PC-3 (cell line): ENCODE results near the gene ZCCHC14.

Source experiments
- EZH2 ChIP-seq: fragments of 300-600 bp; sonication (generic); IDR thresholded peaks from one replicate; pipeline ENCODE4 v1.6.1; 2017; ENCODE audit warnings: antibody characterized with exemption, mild to moderate bottlenecking, low read length; ENCODE audit not compliant: unreplicated experiment
- EZH2phosphoT487 ChIP-seq: fragments of 300-600 bp; sonication (generic); IDR thresholded peaks from 2 replicates; pipeline ENCODE4 v1.6.1; 2018; ENCODE audit warnings: mild to moderate bottlenecking, antibody characterized with exemption, low read length, borderline replicate concordance
- TF ChIP-seq, protein P1 (sequence below): fragments of 300-600 bp; sonication (generic); conservative IDR thresholded peaks from 2 replicates; pipeline ENCODE4 v1.5.1; 2017; ENCODE audit warnings: antibody characterized with exemption, low read depth, mild to moderate bottlenecking, low read length

GRCh38 chr16:87412371-87412995, 80.3 kb downstream of the ZCCHC14 start:
- TF ChIP-seq, protein P1, sequence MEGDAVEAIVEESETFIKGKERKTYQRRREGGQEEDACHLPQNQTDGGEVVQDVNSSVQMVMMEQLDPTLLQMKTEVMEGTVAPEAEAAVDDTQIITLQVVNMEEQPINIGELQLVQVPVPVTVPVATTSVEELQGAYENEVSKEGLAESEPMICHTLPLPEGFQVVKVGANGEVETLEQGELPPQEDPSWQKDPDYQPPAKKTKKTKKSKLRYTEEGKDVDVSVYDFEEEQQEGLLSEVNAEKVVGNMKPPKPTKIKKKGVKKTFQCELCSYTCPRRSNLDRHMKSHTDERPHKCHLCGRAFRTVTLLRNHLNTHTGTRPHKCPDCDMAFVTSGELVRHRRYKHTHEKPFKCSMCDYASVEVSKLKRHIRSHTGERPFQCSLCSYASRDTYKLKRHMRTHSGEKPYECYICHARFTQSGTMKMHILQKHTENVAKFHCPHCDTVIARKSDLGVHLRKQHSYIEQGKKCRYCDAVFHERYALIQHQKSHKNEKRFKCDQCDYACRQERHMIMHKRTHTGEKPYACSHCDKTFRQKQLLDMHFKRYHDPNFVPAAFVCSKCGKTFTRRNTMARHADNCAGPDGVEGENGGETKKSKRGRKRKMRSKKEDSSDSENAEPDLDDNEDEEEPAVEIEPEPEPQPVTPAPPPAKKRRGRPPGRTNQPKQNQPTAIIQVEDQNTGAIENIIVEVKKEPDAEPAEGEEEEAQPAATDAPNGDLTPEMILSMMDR, result no peak
- no peak for TF ChIP-seq EZH2
- TF ChIP-seq EZH2phosphoT487, result no peak
